ENCODE results near the gene HOXD3. TPM values are rescaled to one million over a fixed set of nuclear protein-coding genes. Genes with fewer than 3 reads are reported as not detected.

Gene HOXD3
- polyA plus RNA-seq, 1 donor (not counting 4 experiments of a cell fraction or from before 2014, with no cell fraction given) = not detected

- Histone ChIP-seq H3K4me1 (ENCODE audit: control insufficient read depth, extremely low read depth, insufficient read depth, low read length) (no peaks in the 10 kb centered on the region), H3K4me3 (ENCODE audit: control insufficient read depth in 2 of 3, extremely low read depth in 1 of 3, insufficient read depth in 2 of 3, low read depth in 1 of 3, low read length in 3 of 3) (no peak overlapping the region), H3K27me3 (ENCODE audit: control insufficient read depth, extremely low read depth, insufficient read depth, low read length) (peaks cover 97% of the 10 kb centered on the region), H3K4me2 (ENCODE audit: control insufficient read depth, extremely low read depth, insufficient read depth, low read depth, low read length) (no peak overlapping the region), H4K20me1 (ENCODE audit: control insufficient read depth, extremely low read depth, insufficient read depth, low read length) (no peaks in the 10 kb centered on the region), H3K9me1 (ENCODE audit: control insufficient read depth, extremely low read depth, insufficient read depth, low read length) (no peaks in the 10 kb centered on the region), H2AFZ (ENCODE audit: control insufficient read depth, low read length) (no peak overlapping the region), H3K9me3 (ENCODE audit: control insufficient read depth, low read depth, low read length) (peaks cover 4% of the 10 kb centered on the region), H3K79me2 (ENCODE audit: control insufficient read depth, insufficient read depth, low read length) (no peaks in the 10 kb centered on the region), H3K27ac (ENCODE audit: control insufficient read depth, insufficient read depth, low read length) (no peak overlapping the region), H3K36me3 (ENCODE audit: control insufficient read depth in 2 of 2, extremely low read depth in 1 of 2, insufficient read depth in 2 of 2, low read length in 2 of 2) (no peaks in the 10 kb centered on the region), H3K9ac (ENCODE audit: control insufficient read depth, extremely low read depth, insufficient read depth, low read length) (no peak overlapping the region)
- DNase-seq (ENCODE audit: low read depth, low spot score) (no peak), FAIRE-seq (no peak)
- dilution Hi-C loops (cut with MboI; ENCODE audit: extremely low pct_ligation_motif_present, low sequenced_read_pairs) = no loop called here
- no peak for TF ChIP-seq EZH2 (IDR thresholded peaks at IDR 0.05; ENCODE audit: low read length)
- TF ChIP-seq CTCF (optimal IDR thresholded peaks at IDR 0.05 in 1 of 3, IDR thresholded peaks at IDR 0.05 in 1 of 3, conservative IDR thresholded peaks at IDR 0.05 in 1 of 3; ENCODE audit: extremely low read depth in 1 of 3, insufficient read depth in 2 of 3, low read length in 3 of 3) = no peak
Observed at GRCh38 chr2:176120364-176121189, 36.5 kb upstream of the HOXD3 start.

GRCh38 chr2:176121190-176122051 is 35.7 kb upstream of the HOXD3 start:
- DNase-seq (ENCODE audit: low read depth, low spot score) = no peak
- Histone ChIP-seq H3K27ac (ENCODE audit: control insufficient read depth, insufficient read depth, low read length) (no peak overlapping the region), H3K36me3 (ENCODE audit: control insufficient read depth in 2 of 2, extremely low read depth in 1 of 2, insufficient read depth in 2 of 2, low read length in 2 of 2) (no peaks in the 10 kb centered on the region), H3K9ac (ENCODE audit: control insufficient read depth, extremely low read depth, insufficient read depth, low read length) (no peak overlapping the region), H3K27me3 (ENCODE audit: control insufficient read depth, extremely low read depth, insufficient read depth, low read length) (peaks cover 97% of the 10 kb centered on the region), H3K9me3 (ENCODE audit: control insufficient read depth, low read depth, low read length) (peaks cover 4% of the 10 kb centered on the region), H3K4me1 (ENCODE audit: control insufficient read depth, extremely low read depth, insufficient read depth, low read length) (no peaks in the 10 kb centered on the region), H3K4me2 (ENCODE audit: control insufficient read depth, extremely low read depth, insufficient read depth, low read depth, low read length) (no peak overlapping the region), H3K4me3 (ENCODE audit: control insufficient read depth in 2 of 3, extremely low read depth in 1 of 3, insufficient read depth in 2 of 3, low read depth in 1 of 3, low read length in 3 of 3) (no peak overlapping the region), H3K79me2 (ENCODE audit: control insufficient read depth, insufficient read depth, low read length) (no peaks in the 10 kb centered on the region), H2AFZ (ENCODE audit: control insufficient read depth, low read length) (no peak overlapping the region), H3K9me1 (ENCODE audit: control insufficient read depth, extremely low read depth, insufficient read depth, low read length) (no peaks in the 10 kb centered on the region), H4K20me1 (ENCODE audit: control insufficient read depth, extremely low read depth, insufficient read depth, low read length) (no peaks in the 10 kb centered on the region)
- dilution Hi-C loops (cut with MboI; ENCODE audit: extremely low pct_ligation_motif_present, low sequenced_read_pairs) = no loop called here
- no peak for TF ChIP-seq CTCF (optimal IDR thresholded peaks at IDR 0.05 in 1 of 3, IDR thresholded peaks at IDR 0.05 in 1 of 3, conservative IDR thresholded peaks at IDR 0.05 in 1 of 3; ENCODE audit: extremely low read depth in 1 of 3, insufficient read depth in 2 of 3, low read length in 3 of 3)
- TF ChIP-seq EZH2 (IDR thresholded peaks at IDR 0.05; ENCODE audit: low read length) = peak; percentile 80
- FAIRE-seq = no peak

Data from keratinocyte (primary cell).